ENCODE data around the gene LYSMD1. TPM values are rescaled to one million over a fixed set of nuclear protein-coding genes. Genes with fewer than 3 reads are reported as not detected.

LYSMD1 gene
- total and polyA plus RNA-seq, 2 of the 4 experiments (the other 2 are of a cell fraction) = 5.9 to 10.4 TPM

DNA sequence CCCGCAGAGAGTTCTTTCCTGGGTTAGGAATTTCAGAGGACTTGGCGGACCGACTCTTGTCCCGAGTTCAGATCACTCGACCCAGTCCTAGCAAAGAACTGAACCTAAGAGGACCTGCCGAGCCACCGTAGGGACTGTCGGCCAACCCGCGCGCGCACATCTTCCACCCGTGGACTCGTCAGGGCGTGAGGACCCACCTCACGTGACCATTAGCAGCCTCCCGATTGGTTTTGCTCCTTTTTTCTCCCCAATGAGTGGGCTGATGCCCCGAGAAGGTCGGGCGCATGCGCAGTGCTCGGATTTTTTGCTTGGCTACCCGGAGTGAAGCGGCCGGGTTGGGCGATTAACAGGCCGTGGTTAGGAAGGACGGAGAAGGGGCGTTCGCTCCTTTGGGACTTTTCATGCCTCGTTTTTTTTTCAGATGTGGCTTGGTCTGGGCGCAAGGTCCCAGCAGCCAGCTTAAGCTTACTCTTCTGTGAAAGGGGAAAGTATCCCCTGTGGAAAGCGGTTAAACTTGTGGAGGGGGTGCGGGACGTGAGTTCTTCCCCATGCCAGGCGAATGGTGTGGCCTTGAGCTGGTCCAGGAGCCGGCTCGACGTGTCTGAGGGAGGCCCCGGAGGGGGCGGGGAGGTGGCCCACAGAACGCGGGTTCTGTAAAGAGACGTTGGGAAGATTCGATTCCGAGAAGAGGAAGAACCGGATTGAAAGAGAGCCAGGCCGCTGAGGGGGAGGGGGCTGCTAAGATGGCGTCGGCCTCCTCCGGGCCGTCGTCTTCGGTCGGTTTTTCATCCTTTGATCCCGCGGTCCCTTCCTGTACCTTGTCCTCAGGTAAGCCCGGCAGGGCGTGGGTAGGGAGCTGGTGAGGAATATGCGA is 32.8 kb upstream of the LYSMD1 start, which contains the start of gene PIP5K1A:
Gene PIP5K1A (plus strand): TSS at position 299 of the 874 bp plus-strand sequence. CDS start 445 bp downstream, at position 744.
- ATAC-seq (ENCODE audit: low read depth) (peak; percentile 86), DNase-seq (peak; percentile 97)
- Histone ChIP-seq H4K20me1 (ENCODE audit: insufficient read depth, low read length) (peaks cover 37% of the 10 kb centered on the region), H3K23ac (ENCODE audit: low read depth, low read length) (peak within 1 kb of the TSS; percentile 99), H2AFZ (replicated peaks; ENCODE audit: low read length, poor library complexity) (peak within 1 kb of the TSS; percentile 83), H3K14ac (replicated peaks; ENCODE audit: low read depth, low read length) (peak within 1 kb of the TSS; percentile 100), H3K79me1 (ENCODE audit: low read depth in 1 of 2, low read length in 2 of 2) (peaks cover 7 to 24% of the 10 kb centered on the region in 2 experiments; a peak in 3 of 4 replicates), H2AK9ac (replicated peaks; ENCODE audit: low read depth, low read length, poor library complexity) (peak within 1 kb of the TSS; percentile 100), H3K9ac (ENCODE audit: low read depth, low read length) (peak within 1 kb of the TSS; percentile 97), H4K8ac (ENCODE audit: low read depth in 2 of 2, low read length in 2 of 2) (peak within 1 kb of the TSS; percentile 96 to 97), H3K4me2 (ENCODE audit: low read depth, low read length) (peak within 1 kb of the TSS; percentile 98), H3K9me1 (ENCODE audit: insufficient read depth, low read length) (peaks cover 7% of the 10 kb centered on the region; the same call in 1 of the 2 replicates), H3K4me1 (ENCODE audit: control insufficient read depth, insufficient read depth, low read length) (peaks cover 5% of the 10 kb centered on the region; the same call in 1 of the 2 replicates), H3K56ac (ENCODE audit: extremely low read depth, insufficient read depth, low read length) (peak within 1 kb of the TSS; percentile 91), H4K91ac (ENCODE audit: insufficient read depth, low read depth, low read length) (peak within 1 kb of the TSS; percentile 98), H3K18ac (ENCODE audit: low read depth, low read length) (peak within 1 kb of the TSS; percentile 92), H2BK20ac (ENCODE audit: low read depth, low read length) (peak within 1 kb of the TSS; percentile 26; the same call in 1 of the 2 replicates), H3K4me3 (ENCODE audit: insufficient read depth, low read depth, low read length) (peak within 1 kb of the TSS; percentile 98), H4K5ac (ENCODE audit: low read depth, low read length) (peak within 1 kb of the TSS; percentile 96), H2BK15ac (ENCODE audit: low read depth, low read length) (peak within 1 kb of the TSS; percentile 79; the same call in 2 of the 3 replicates), H3K9me3 (ENCODE audit: control insufficient read depth, insufficient read depth, low read length) (no peaks in the 10 kb centered on the region), H3K36me3 (ENCODE audit: control insufficient read depth, insufficient read depth, low read length) (peaks cover 9% of the 10 kb centered on the region), H3K4ac (ENCODE audit: low read depth, low read length) (peak within 1 kb of the TSS; percentile 99), H3K27ac (ENCODE audit: insufficient read depth, low read length) (peak within 1 kb of the TSS; percentile 96), H2BK120ac (ENCODE audit: low read depth, low read length) (peak within 1 kb of the TSS; percentile 81), H3K27me3 (ENCODE audit: control insufficient read depth, insufficient read depth, low read length) (no peaks in the 10 kb centered on the region), H2BK5ac (ENCODE audit: low read depth, low read length, poor library complexity, severe bottlenecking) (peak within 1 kb of the TSS; percentile 89), H2AK5ac (ENCODE audit: low read depth, low read length) (peak within 1 kb of the TSS; percentile 100)
- peak; percentile 88 for TF ChIP-seq POLR2A (IDR thresholded peaks at IDR 0.05; ENCODE audit: low read depth, low read length)
- TF ChIP-seq MAZ (IDR thresholded peaks at IDR 0.05; ENCODE audit: borderline replicate concordance, low read depth, low read length) = peak; percentile 3; the same call in 1 of the 2 replicates
- TF ChIP-seq MAFK (IDR thresholded peaks at IDR 0.05; ENCODE audit: low read depth, low read length) = no peak
- TF ChIP-seq, protein P1, sequence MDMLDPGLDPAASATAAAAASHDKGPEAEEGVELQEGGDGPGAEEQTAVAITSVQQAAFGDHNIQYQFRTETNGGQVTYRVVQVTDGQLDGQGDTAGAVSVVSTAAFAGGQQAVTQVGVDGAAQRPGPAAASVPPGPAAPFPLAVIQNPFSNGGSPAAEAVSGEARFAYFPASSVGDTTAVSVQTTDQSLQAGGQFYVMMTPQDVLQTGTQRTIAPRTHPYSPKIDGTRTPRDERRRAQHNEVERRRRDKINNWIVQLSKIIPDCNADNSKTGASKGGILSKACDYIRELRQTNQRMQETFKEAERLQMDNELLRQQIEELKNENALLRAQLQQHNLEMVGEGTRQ (IDR thresholded peaks at IDR 0.05; ENCODE audit: low read depth, low read length) = peak; percentile 99
- TF ChIP-seq FOS (IDR thresholded peaks at IDR 0.05; ENCODE audit: low read depth, low read length) = 0 out of 2 replicates have a peak, but pooled peaks have one; percentile 14
- TF ChIP-seq BHLHE40 (IDR thresholded peaks at IDR 0.05; ENCODE audit: low read depth, low read length) = peak; percentile 65; the same call in 1 of the 2 replicates
- CTCF ChIA-PET = interaction anchor here (0.5 kb wide), 1 partner anchor 64 kb away, joined by 3 read pairs; no protein-coding TSS in a partner anchor
- POLR2A ChIA-PET (ENCODE audit: unreplicated experiment) = no interaction called here
- dilution Hi-C loops (cut with HindIII; ENCODE audit: low sequenced_read_pairs, unreplicated experiment) = no loop called here
- in situ Hi-C loops (cut with MboI; ENCODE audit: low sequenced_read_pairs) = loop anchor here (5.0 to 10.0 kb wide), 2 partner anchors 54 to 206 kb away; partner anchors contain the start of gene PSMD4
- intact Hi-C loops (cut with micrococcal nuclease) = loop anchor here (5.0 kb wide), 2 partner anchors 144 to 539 kb away; no protein-coding TSS in a partner anchor
- BruUV-seq (replicated peaks) = no TSS peak
- WGBS, 2 experiments (ENCODE audit: extremely low coverage in 2 of 2, insufficient read length in 1 of 2) = 0% methylated on average over 24 of the region's 60 CpGs; no CpG with 5 or more reads in 1 of the 2 experiments

Measured in IMR-90 (cell line).